GM19455 (cell line): Measurements from ENCODE around the gene YIPF3.

Source experiments
- ATAC-seq: cut with Tn5 transposase; IDR thresholded peaks from one replicate; pipeline ENCODE4 v1.9.1; 2021; ENCODE audit not compliant: unreplicated experiment

The YIPF3 gene

DNA sequence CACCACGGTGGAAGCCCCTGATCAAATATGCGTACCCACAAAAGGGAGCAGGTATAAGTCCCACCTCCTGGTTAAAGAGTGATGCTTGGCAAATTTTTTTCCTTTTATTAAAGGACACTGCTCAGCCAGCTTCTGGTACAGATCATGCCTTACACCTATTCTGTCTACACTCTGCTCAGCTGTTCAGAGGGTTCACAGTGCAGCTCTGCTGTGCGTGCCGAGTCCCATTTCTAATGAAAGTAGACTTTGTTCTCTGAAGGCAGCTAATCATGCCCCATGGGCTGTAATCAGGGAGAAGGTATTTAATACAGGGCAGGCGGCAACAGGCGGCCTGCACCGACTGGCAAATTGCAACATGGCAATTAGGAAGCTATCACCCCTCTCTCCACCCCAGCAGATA is 22.9 kb downstream of the YIPF3 start:
- no peak for ATAC-seq

DNA sequence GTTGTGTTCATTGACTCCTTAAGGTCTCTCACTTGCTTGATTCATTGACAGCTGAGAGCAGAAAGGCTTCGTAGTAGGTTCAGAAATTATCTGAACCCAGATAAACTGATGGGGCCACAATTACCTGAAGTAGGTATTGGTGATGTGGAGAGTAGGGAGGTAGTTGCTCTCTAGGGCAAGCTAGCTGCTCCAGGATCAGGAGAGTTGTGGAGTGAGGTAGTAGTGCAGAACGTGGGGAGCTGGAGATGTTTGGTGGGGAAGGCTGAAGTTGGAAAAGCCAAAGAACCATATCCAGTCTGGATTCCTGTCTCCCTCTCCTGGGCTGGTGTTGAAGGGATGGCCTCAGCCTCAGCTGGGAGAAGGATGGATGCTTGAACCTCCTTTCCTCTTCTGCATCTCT is 23.5 kb downstream of the YIPF3 start:
- no peak for ATAC-seq

DNA sequence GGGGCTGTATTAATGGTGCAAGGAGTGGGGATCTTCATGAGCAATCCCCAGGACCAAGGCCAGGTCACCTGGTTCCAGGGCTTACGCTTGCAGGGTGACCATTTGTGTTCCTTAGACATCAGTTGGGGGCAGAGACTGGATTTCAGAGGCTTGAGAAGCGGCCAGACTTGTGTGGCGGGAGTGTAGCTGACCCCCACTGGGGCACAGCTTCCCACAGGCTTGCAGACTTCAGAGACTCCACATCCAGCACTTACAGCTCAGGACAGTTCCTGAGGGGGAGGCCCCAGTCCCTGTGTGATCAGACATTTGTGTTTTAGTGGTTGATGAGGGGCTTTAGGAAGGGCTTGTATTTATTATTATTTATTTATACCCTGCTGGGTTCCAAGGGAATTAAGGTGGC is 24.1 kb downstream of the YIPF3 start:
- ATAC-seq: no peak

DNA sequence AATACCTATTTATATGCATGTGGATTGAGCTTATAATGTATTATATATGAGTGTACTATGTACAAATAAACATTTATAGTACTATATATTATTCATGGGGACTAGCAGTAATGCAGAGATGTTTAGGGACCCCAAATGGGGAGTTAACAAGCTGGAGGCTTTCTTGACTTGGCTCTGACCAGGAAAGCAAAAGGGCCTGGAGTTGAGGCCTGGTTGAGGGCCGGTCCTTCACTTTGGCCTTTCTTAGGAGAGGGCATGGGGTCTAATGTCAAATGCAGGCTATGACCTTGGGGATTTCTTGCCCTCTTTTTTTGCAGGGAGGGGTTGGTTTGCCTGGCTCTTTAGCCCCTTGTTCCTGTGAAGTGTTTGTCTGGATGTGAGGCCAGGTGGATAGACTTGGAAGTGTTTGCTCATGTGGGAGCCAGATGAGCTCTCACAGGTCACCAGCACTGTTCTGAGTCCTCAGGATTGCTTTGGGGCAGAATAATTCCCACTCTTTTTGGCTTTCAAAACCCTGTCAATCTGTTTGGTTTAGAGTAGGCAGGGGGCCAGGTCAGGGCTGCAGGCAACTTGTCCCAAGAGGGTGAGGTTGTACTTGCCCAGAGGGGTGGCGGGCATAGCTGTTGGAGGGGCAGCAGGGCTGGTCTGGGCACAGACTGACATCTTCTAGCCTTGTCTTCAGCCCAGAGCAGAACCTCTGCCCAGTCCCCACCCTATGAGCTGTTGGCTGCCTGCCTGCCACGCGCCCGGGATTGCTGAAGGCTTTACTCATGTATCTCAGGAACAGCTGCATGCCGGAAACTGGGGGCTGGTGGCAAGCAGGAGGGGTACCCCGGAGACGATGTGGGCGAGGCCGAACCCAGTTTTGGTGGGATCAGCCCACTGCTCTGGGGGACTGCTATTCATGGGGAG is 24.7 kb downstream of the YIPF3 start:
- ATAC-seq: no peak

DNA sequence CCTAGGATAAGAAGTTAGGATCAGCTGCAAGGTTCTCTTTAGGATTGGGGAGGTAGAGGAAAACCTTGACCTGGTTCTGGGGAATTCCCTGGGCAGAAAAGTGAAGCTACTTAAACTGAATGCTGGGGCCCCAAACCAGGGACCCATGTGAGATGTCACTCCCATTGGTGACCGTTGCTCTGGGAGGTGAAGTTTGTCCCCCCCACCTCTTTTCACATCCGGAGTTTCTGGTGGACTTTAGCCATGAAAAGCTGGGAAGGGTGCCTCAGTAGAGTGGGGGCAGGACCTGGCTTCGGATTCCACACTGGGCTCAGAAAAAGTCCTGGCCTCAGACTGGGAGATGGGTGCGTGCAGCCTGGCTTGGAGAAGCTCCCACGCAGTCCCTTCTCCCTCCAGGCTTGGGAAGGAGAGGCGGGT is 26.2 kb downstream of the YIPF3 start:
- no peak for ATAC-seq

DNA sequence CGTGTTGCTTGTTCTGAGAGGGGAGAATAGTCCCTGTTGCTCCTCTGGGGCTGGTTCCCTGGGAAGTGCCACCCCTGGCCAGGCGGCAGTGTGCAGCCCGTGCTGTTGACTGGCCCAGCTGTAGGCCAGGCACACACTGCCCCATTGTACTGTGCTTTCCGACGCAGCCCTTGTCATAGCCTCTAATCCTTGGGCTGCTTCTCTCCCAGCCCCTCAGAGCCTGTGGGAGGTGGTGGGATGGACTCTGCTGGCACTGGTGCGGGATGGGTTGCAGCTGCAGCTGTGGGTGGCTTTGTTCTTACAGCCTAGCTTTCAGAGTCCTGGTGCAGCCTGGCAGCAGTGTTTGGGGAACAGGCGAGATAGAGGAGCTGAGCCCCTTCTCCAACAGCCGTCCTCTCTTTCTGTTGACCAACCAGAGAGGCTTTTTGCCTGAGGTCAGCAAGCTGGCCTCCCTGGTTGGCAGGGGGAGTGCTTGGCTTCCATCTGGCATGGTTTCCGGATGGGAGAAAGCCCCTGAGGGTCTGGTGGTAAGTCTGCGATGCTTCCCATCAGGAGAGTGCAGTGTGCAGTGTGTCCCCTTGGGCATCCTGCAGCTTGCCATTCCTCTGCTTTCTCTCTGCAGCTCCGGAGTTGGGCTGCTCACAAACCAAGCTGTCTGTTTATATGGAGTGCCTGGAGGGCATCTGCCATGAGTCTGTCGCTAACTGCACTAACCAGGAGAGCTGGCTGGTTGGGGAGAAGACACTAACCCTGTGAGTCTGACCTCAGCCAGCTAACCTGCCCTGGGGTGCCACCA is 27.3 kb downstream of the YIPF3 start:
- ATAC-seq: no peak

DNA sequence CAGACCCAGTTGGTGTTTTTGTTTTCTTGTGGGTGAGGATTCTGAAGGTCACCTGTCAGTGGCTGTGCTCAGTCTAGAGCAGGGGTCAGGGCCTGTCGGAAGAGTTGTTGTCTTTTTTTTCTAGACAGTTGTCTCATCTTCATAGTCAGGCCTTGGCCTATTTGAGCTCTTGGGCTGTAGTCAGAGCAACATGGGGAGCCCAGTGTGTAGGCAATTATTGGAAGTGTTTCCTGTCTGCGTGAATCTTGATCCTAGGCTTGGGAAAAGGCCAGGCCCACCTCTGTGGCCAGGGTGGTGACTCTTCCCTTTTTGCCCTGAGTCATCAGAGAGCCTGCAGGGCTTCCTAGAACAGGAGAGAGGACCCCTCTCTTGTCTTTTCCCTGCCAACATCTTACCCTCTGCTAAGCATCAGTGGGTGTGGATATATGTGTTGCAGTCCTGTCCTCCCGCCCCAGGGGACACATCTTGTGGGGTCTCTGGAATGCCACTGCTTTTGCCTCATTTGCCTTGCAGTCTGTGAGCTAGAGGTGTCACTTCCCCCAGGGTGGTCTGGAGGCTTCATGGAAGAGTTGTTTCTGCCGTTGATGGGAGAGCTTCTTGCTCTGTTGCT is 28.0 kb downstream of the YIPF3 start:
- no peak for ATAC-seq

DNA sequence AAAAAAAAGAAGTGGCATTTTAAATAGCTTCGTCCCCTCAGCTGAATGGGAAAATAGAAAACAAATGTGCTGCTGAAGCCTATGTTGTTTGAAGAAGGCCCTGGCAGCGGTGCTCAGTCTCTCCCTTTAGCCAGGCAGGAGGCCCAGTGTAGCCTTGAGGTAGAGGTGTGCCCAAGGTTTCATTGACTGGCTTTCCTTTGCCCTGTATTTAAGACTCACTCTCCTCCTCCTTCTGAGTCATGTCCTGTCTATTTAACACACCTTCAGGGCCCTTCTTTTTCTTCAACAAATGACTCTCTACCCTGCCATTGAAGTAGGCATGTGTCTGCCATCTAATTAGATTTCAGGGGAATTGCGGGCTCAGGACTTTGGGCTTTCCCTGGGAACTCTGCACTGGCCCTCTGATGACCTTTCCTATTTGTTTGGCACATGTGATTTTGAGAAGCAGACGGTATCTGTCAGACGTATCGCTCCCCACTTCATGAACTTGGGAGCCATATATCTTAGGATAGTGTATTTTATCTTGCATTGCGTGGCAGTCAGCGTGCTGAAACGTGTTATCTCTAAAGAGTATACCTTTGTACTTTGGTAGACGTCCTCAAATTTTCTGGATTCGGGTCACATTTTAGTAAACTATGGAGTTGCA is 35.0 kb downstream of the YIPF3 start:
- no peak for ATAC-seq

DNA sequence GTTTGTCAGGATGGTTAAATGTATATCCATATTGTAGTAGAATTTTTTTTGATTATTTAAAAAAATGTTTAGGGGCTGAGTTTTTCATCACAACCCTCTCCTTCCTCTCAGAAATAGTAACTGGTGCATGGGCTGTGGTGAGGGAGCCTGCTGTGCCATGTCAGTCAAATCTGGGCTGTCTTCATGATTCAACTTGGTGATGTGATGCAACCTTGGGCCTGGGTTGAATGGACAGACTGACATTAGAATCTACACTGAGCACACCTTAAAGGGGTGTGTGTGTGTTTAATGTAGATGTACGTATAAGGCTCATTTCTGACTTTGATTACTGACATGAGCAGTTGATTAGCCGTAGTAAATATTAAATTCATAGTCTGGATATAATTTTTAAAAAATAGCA is 35.7 kb downstream of the YIPF3 start:
- no peak for ATAC-seq

DNA sequence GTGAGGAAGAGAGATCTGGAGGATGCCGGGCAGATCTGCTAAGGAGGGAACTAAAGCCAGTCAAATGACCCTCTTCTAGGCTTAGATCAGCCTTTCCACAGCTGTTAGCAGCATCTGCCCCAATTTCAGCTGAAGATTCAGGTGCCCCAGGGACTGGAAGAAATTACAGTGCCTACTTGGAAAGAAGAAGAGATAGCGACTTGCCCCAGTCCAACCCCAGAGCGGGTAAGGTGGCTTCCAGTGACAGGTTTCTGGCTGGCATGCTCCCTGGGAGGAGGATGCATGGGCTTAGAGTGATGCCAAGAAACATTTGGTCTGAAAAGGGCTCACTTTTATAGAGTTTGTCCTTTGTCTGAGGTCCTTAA is 38.7 kb downstream of the YIPF3 start:
- no peak for ATAC-seq

DNA sequence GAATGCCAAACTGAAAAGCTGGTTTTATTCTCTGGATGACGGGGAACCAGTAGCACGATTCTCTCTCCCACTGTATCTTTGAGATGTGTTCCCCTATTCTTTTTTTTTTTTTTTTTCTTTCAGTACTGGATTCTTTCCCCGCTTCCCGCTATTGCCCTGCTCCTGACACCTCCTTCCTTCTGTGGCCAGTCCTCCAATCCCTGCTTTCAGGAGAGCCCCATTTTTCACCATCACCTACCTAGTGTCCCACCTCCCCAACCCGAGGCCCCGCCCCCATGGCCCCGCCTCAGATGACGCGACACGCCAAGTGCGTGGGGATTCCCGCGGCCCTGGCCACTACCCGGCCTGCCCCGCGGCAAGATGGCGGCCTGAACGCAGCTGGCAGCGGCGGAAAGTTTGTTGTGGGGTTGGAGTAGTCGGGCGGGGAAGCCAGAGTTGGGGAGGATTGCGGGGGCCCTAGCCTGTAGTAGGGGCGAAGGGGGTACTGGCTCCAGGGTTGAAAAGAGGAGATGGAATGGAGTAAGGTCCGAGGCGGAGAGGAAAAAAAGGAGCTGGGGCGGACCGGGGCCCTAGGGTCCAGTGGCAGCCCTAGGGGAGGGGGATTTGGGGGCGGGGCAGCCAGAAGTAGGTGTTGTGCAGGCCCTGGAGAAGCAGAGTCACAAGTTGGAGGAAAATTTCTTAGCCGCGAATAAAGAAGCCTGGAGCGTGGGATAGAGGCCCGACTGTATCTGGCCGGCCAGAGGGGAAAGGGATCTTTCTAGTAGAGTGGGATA is 39.3 kb downstream of the YIPF3 start, which contains the start of gene TJAP1:
Gene TJAP1 (plus strand): TSS at position 336 of the 773 bp plus-strand sequence. CDS start 21,432 bp downstream, outside the sequence.
- ATAC-seq: peak; percentile 93

DNA sequence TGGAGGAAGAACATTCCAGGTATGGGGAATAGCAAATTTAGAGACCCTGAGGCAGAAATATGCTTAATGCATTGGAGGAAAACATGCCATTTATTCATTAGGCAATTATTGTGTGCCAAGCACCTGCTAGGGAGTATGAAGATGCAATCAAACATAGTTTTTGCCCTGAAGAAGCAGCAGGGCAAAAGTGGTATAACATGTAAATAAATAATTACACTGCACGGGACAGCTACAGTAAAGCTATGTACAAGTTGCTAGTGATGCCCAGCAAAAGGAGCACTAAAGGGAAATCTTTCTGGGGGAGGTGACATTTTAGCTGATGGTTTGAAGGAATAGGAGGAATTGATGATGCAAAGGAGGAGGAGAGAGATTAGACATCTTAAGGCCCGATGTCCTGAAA is 40.0 kb downstream of the YIPF3 start:
- no peak for ATAC-seq

DNA sequence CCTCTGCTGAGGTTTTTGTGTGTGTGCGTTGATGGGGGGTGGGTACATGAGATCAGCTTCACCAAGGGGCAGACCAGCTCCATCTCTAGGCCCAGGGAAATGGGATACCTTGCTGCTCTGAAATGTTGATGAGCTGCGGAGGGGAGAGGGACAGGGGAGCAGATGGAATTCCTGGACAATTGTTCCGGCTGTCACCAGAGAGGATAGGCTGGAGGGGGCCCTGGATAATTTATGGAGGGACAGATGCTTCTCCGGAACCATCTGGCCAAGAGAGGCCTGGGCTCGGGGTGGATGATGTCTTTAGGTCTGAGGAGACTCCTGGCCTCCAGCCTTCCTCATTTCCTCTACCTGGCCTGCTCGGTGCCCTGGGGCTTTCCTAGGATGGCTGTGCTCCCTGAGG is 41.2 kb downstream of the YIPF3 start:
- ATAC-seq: no peak

DNA sequence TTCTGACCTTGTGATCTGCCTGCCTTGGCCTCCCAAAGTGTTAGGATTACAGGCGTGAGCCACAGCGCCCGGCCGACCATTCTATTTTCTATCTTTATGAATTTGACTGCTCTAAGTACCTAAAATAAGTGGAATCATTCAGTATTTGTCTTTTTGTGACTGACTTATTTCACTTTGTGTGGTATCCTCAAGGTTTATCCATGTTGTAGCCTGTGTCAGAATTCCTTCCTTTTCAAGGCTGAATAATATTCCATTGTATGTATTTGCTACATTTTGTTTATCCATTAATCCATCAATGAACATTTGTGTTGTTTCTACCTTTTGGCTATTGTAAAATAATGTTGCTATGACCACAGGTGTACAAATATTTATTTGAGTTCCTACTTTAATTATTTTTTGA is 44.2 kb downstream of the YIPF3 start:
- ATAC-seq: no peak

DNA sequence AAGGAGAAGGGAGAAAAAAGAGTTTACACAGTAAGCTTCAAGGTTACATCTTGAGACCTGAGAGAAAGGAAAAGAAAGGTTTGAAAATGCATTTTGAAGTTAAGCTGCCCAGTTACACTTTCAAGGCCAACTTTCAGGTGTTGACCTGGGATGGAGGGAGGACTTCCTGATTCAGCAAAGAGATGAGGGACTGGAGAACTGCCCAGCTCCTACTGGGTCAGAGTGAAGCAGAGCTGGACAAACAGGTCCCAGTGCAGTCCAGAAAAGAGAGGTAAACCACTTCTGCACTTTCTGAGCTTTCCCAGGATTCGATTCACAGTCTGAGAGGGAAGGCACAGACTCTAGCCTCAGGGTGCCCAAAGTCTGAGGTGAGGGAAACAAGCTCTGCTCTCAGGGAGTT is 45.3 kb downstream of the YIPF3 start:
- no peak for ATAC-seq

DNA sequence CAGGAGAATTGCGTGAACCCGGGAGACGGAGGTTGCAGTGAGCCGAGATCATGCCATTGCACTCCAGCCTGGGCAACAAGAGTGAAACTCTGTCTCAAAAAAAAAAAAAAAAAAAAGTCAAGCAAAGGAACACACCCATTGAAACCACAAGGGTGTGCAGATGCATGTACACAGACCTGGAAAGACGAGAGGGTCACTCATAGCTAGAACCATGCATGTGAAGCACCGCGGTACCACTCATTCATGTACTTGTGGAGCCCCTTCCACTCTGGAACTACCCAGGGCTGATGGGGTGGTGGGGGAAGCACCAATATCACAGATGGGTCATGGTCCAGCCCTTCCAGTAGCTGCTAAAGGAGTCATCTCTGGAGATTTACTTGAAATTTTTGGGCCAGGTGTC is 46.8 kb downstream of the YIPF3 start:
- no peak for ATAC-seq

DNA sequence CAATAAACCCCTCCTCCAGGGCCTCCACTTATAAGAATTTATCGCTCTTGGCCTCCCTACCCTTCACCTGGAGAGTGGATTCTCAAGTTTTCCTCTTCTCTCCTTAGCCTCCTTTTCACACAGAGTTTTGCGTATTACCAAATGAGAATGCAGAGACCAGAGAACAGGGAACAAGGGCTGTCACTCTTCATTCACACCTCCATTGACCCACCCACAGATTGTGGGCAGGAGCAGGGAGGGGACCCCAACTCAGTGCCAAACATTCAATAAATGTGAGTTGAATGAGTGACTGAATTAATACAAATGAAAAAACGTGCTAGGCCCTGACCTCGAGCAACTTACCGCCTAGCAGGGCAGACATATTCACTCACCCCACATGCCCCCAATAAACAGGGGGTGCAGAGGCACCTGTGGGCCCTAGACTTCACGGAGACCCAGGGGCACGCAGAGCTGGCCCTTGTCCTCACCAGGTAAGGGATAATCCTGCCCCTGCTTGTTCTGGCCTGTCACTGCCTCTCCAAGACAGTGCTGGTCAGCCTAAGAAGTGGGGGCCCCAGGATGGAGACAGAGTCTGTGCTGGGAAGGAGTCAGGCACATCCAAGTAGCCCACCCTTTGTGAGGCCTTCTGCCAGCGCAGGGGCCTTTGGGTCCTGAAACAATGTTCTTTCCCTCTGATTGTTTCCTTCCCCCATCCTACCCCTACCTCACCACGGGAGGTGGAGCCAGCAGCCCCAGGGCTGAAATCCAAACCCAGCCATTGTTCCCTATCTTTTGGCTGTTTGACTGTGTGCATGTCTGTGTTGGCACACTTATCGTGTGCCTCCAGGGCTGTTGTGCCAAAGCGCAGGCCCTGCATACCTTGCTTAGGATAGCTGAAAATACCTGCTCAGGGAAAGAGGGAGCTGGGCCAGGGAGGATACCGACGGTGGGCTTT is 47.7 kb downstream of the YIPF3 start:
- no peak for ATAC-seq

DNA sequence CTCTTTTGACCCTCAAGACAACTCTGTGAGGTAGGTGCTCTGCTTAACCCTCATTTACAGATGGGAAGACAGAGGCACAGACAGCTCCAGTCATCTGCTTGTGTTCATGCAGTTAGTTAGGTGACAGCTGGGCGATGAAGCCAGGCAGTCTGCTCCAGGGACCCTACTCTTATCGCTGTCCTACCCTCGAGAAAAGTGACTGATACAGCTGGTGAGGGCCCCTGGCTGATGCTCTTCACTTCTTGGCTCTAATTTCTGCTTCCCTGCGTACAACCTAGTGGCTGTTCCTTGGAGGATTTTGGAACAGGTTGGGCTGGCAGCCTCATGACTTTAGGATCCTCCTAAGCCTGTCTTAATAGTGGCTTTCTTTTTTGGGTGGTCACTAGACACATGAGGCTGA is 48.5 kb downstream of the YIPF3 start:
- ATAC-seq: no peak

DNA sequence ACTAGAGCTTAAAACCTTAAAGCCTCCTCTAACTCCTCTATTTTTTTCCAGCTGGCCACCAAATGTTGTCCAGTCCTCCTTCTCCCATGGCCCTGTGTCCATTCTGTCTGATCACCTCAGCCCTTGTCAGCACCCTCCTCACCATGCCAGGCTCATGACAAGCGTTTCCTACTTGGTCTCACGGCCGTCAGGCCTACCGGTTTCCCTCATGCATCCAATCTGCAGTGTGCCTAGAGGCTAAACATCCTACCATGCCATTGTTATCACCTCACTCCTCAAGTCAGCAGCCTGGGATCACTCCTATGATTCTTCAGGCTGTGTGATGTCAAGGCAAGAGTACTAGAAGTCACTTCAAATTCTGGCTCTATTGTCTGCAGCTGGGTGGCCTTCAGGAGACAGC is 49.0 kb downstream of the YIPF3 start:
- ATAC-seq: no peak
